T-cell (primary cell): ENCODE data around the gene PARD3B. TPM values are rescaled to one million over a fixed set of nuclear protein-coding genes. Genes with fewer than 3 reads are reported as not detected.

Experiments used
- ATAC-seq, 4 experiments: fragments of 200-7000 bp in 3 of 4; fragments of 150-1000 bp in 1 of 4; cut with Tn5 transposase; replicated peaks in 1 of 4; 1 replicate in 3 of 4; 2 replicates in 1 of 4; pipeline ENCODE4 v1.10.0; 2021; ENCODE audit warnings: moderate library complexity in 3 of 4, mild to moderate bottlenecking in 2 of 4, moderate number of reproducible peaks in 1 of 4
- CTCF ChIA-PET, 2 donors: fragments of 300-600 bp; sonication (Branson Sonifier 250); formaldehyde crosslinking; loops; one replicate each; lab custom pipeline; 2022; ENCODE audit warnings: antibody characterized with exemption in 2 of 2; lab: Charles Lee
- POLR2A ChIA-PET, 2 donors: fragments of 300-600 bp; sonication (Branson Sonifier 250); formaldehyde crosslinking; loops; one replicate each; lab custom pipeline; 2022; ENCODE audit warnings: antibody characterized with exemption in 2 of 2; lab: Charles Lee
- DNase-seq, 35 experiments: peaks; one replicate each; pipeline versions ENCODE4 v3.0.0 to v3.0.0-alpha.2; 2013 to 2023
- H3K27ac ChIP-seq: one replicate; pipeline ENCODE4 v1.5.1; 2013; ENCODE audit warnings: low read length
- H3K27me3 ChIP-seq, 2 experiments: replicated peaks in 1 of 2; 1 replicate in 1 of 2; 2 replicates in 1 of 2; pipeline versions ENCODE4 v1.6.1 to v1.7.0; 2013; ENCODE audit warnings: low read length in 1 of 2, mixed read lengths in 1 of 2; ENCODE audit not compliant: control insufficient read depth in 2 of 2, insufficient read depth in 2 of 2; ENCODE audit errors: extremely low read depth in 1 of 2
- H3K36me3 ChIP-seq, 2 donors: 1 replicate in 1 of 2; 2 replicates in 1 of 2; pipeline versions ENCODE4 v1.6.1 to v1.7.0; 2013; ENCODE audit warnings: low read length in 1 of 2; ENCODE audit not compliant: control insufficient read depth in 2 of 2, insufficient read depth in 1 of 2; ENCODE audit errors: extremely low read depth in 1 of 2
- H3K4me1 ChIP-seq, 2 experiments: 1 replicate in 1 of 2; 2 replicates in 1 of 2; pipeline versions ENCODE4 v1.6.1 to v1.7.0; 2013; ENCODE audit warnings: low read length in 2 of 2, mixed read lengths in 1 of 2; ENCODE audit not compliant: insufficient read depth in 2 of 2, control insufficient read depth in 1 of 2; ENCODE audit errors: extremely low read depth in 1 of 2
- H3K4me3 ChIP-seq, 2 donors: 1 replicate in 1 of 2; 2 replicates in 1 of 2; pipeline versions ENCODE4 v1.5.1 to v1.7.0; 2013; ENCODE audit warnings: mild to moderate bottlenecking in 2 of 2, low read length in 1 of 2, moderate library complexity in 1 of 2; ENCODE audit not compliant: control insufficient read depth in 1 of 2; ENCODE audit errors: extremely low read depth in 1 of 2
- H3K9me3 ChIP-seq: 2 replicates; pipeline ENCODE4 v1.7.0; 2013
- H3K27ac Mint-ChIP-seq, 2 donors: one replicate each; pipeline ENCODE4 v1.8.0; 2020 to 2021; ENCODE audit warnings: mild to moderate bottlenecking in 2 of 2, mixed read lengths in 2 of 2
- H3K27me3 Mint-ChIP-seq, 2 donors: one replicate each; pipeline ENCODE4 v1.8.0; 2021 to 2022; ENCODE audit warnings: mixed read lengths in 2 of 2
- H3K36me3 Mint-ChIP-seq: one replicate; pipeline ENCODE4 v1.8.0; 2021; ENCODE audit warnings: mixed read lengths
- H3K4me1 Mint-ChIP-seq, 3 donors: one replicate each; pipeline ENCODE4 v1.8.0; 2020 to 2022; ENCODE audit warnings: mixed read lengths in 3 of 3, mild to moderate bottlenecking in 1 of 3
- H3K4me3 Mint-ChIP-seq, 3 donors: one replicate each; pipeline ENCODE4 v1.8.0; 2020 to 2022; ENCODE audit warnings: mild to moderate bottlenecking in 3 of 3, mixed read lengths in 3 of 3, moderate library complexity in 3 of 3
- H3K9me3 Mint-ChIP-seq, 3 donors: one replicate each; pipeline ENCODE4 v1.8.0; 2020 to 2022; ENCODE audit warnings: mixed read lengths in 3 of 3
- WGBS: methylation state at CpG from one replicate; pipeline ENCODE4 v1.1.5; 2013; ENCODE audit warnings: missing lambda C conversion rate; ENCODE audit not compliant: insufficient coverage; 5-methylcytosine and 5-hydroxymethylcytosine counted together
- total RNA-seq, 35 experiments: library from RNA in 6 of 35; stranded (reverse) in 6 of 35; fragments of 120-200 nt in 1 of 35; gene quantifications; one replicate each; pipeline versions ENCODE4 v1.2.1 to v1.2.4 and lab custom pipeline; 2013 to 2026

Gene PARD3B
- total RNA-seq, 5 donors from 2014 or later (not counting 1 experiment from before 2014, with no cell fraction given), result 0.75 to 2.0 (median 1.6) TPM

GRCh38 chr2:204635478-204635877 lies 90.2 kb downstream of the PARD3B start:
- Mint-ChIP-seq H3K27ac (no peak overlapping the region), H3K4me3 (no peak overlapping the region), H3K27me3 (peaks cover 7 to 9% of the 10 kb centered on the region in 2 donors), H3K4me1 (no peaks in the 10 kb centered on the region), H3K36me3 (no peaks in the 10 kb centered on the region), H3K9me3 (no peaks in the 10 kb centered on the region)
- Histone ChIP-seq H3K27ac (no peak overlapping the region), H3K36me3 (no peaks in the 10 kb centered on the region), H3K27me3 (peaks cover 0 to 4% of the 10 kb centered on the region in 2 experiments), H3K4me1 (no peaks in the 10 kb centered on the region), H3K9me3 (no peaks in the 10 kb centered on the region), H3K4me3 (no peak overlapping the region)
- no peak for ATAC-seq
- CTCF ChIA-PET, result no interaction called here
- POLR2A ChIA-PET, result no interaction called here
- WGBS, result 83% methylated on average over 1 of the region's 3 CpGs
- DNase-seq, result no peak

- Histone ChIP-seq H3K36me3 (no peaks in the 10 kb centered on the region), H3K27ac (no peak overlapping the region), H3K4me1 (no peaks in the 10 kb centered on the region), H3K9me3 (no peaks in the 10 kb centered on the region), H3K27me3 (no peaks in the 10 kb centered on the region), H3K4me3 (no peak overlapping the region)
- CTCF ChIA-PET, result no interaction called here
- DNase-seq, result no peak
- Mint-ChIP-seq H3K4me1 (no peaks in the 10 kb centered on the region), H3K36me3 (no peaks in the 10 kb centered on the region), H3K27me3 (peaks cover 0 to 7% of the 10 kb centered on the region in 2 donors), H3K27ac (no peak overlapping the region), H3K4me3 (no peak overlapping the region), H3K9me3 (peaks cover 0 to 4% (median 0%) of the 10 kb centered on the region in 3 donors)
- no peak for ATAC-seq
- POLR2A ChIA-PET, result no interaction called here
- WGBS, result no CpG with 5 or more reads among the region's 4 CpGs
Measured at GRCh38 chr2:204638471-204639194, 93.4 kb downstream of the PARD3B start.

- Histone ChIP-seq H3K27me3 (no peaks in the 10 kb centered on the region), H3K9me3 (no peaks in the 10 kb centered on the region), H3K4me3 (no peak overlapping the region), H3K4me1 (no peaks in the 10 kb centered on the region), H3K36me3 (no peaks in the 10 kb centered on the region), H3K27ac (no peak overlapping the region)
- Mint-ChIP-seq H3K4me1 (no peaks in the 10 kb centered on the region), H3K27ac (no peak overlapping the region), H3K4me3 (no peak overlapping the region), H3K36me3 (no peaks in the 10 kb centered on the region), H3K9me3 (peaks cover 0 to 4% (median 0%) of the 10 kb centered on the region in 3 donors), H3K27me3 (peaks cover 0 to 3% of the 10 kb centered on the region in 2 donors)
- 63% methylated on average over 2 of the region's 4 CpGs for WGBS
- ChIA-PET CTCF (no interaction called here), POLR2A (no interaction called here)
- no peak for DNase-seq
- no peak for ATAC-seq
Measured at GRCh38 chr2:204643326-204643725, 98.1 kb downstream of the PARD3B start.

- H3K4me1 Mint-ChIP-seq, result no peaks in the 10 kb centered on the region
- no CpG with 5 or more reads among the region's 1 CpG for WGBS
Measured at GRCh38 chr2:204645018-204645773, 99.9 kb downstream of the PARD3B start.

GRCh38 chr2:204647626-204648025 lies 102.4 kb downstream of the PARD3B start:
- POLR2A ChIA-PET, result no interaction called here
- no peak overlapping the region for H3K27ac Mint-ChIP-seq
- ATAC-seq (no peak), DNase-seq (no peak)
- no peak overlapping the region for H3K4me3 ChIP-seq
- H3K4me1 ChIP-seq, result no peaks in the 10 kb centered on the region
- no peak overlapping the region for H3K4me3 Mint-ChIP-seq
- no peaks in the 10 kb centered on the region for H3K4me1 Mint-ChIP-seq
- no peaks in the 10 kb centered on the region for H3K9me3 ChIP-seq
- peaks cover 9 to 20% (median 12%) of the 10 kb centered on the region in 3 donors for H3K9me3 Mint-ChIP-seq
- no peak overlapping the region for H3K27ac ChIP-seq
- H3K27me3 Mint-ChIP-seq, result peaks cover 0 to 3% of the 10 kb centered on the region in 2 donors
- H3K36me3 Mint-ChIP-seq, result no peaks in the 10 kb centered on the region
- H3K36me3 ChIP-seq, result no peaks in the 10 kb centered on the region
- CTCF ChIA-PET, result no interaction called here
- no peaks in the 10 kb centered on the region for H3K27me3 ChIP-seq

More at GRCh38 chr2:204645018-204645773, 99.9 kb downstream of the PARD3B start:
- ATAC-seq, result no peak
- CTCF ChIA-PET, result no interaction called here
- H3K27ac ChIP-seq, result no peak overlapping the region
- Mint-ChIP-seq H3K27me3 (peaks cover 0 to 3% of the 10 kb centered on the region in 2 donors), H3K9me3 (peaks cover 0 to 4% (median 3%) of the 10 kb centered on the region in 3 donors), H3K4me3 (no peak overlapping the region), H3K36me3 (no peaks in the 10 kb centered on the region), H3K27ac (no peak overlapping the region)
- no peaks in the 10 kb centered on the region for H3K27me3 ChIP-seq
- no peaks in the 10 kb centered on the region for H3K9me3 ChIP-seq
- H3K36me3 ChIP-seq, result no peaks in the 10 kb centered on the region
- H3K4me3 ChIP-seq, result no peak overlapping the region
- POLR2A ChIA-PET, result no interaction called here
- no peaks in the 10 kb centered on the region for H3K4me1 ChIP-seq
- DNase-seq, result no peak

GRCh38 chr2:204650611-204651010 lies 105.3 kb downstream of the PARD3B start:
- Histone ChIP-seq H3K27me3 (no peaks in the 10 kb centered on the region), H3K27ac (no peak overlapping the region), H3K36me3 (no peaks in the 10 kb centered on the region), H3K4me3 (no peak overlapping the region), H3K4me1 (no peaks in the 10 kb centered on the region), H3K9me3 (no peaks in the 10 kb centered on the region)
- Mint-ChIP-seq H3K9me3 (peaks cover 8 to 20% (median 9%) of the 10 kb centered on the region in 3 donors), H3K27me3 (peaks cover 0 to 4% of the 10 kb centered on the region in 2 donors), H3K36me3 (no peaks in the 10 kb centered on the region), H3K4me3 (no peak overlapping the region), H3K27ac (no peak overlapping the region), H3K4me1 (no peaks in the 10 kb centered on the region)
- ATAC-seq, result no peak
- CTCF ChIA-PET, result no interaction called here
- POLR2A ChIA-PET, result no interaction called here
- no peak for DNase-seq
